Skeletal muscle satellite cell (primary cell): ENCODE measurements around the gene ARAP3.
"Not testable (repeated sequence)": the region's sequence is repeated elsewhere in the genome, so short reads cannot be mapped to it uniquely, and the experiment has no call there.

ENCODE experiments used
- H3K27me3 ChIP-seq: 2 replicates; pipeline ENCODE4 v1.7.0; 2013; ENCODE audit warnings: low read length; ENCODE audit not compliant: control insufficient read depth, insufficient read depth
- H3K36me3 ChIP-seq: 2 replicates; pipeline ENCODE4 v1.7.0; 2013; ENCODE audit warnings: mild to moderate bottlenecking, control low read depth, low read length; ENCODE audit not compliant: insufficient read depth
- H3K4me1 ChIP-seq: 2 replicates; pipeline ENCODE4 v1.7.0; 2013; ENCODE audit warnings: low read length; ENCODE audit not compliant: control insufficient read depth, insufficient read depth
- H3K4me2 ChIP-seq: 2 replicates; pipeline ENCODE4 v1.7.0; 2013; ENCODE audit warnings: mild to moderate bottlenecking, low read length
- H3K4me3 ChIP-seq: 2 replicates; pipeline ENCODE4 v1.7.0; 2013; ENCODE audit warnings: low read length
- H3K9ac ChIP-seq: 2 replicates; pipeline ENCODE4 v1.7.0; 2013; ENCODE audit warnings: mild to moderate bottlenecking, low read depth, low read length, moderate library complexity
- H3K9me3 ChIP-seq: replicated peaks from 2 replicates; pipeline ENCODE4 v1.7.0; 2013; ENCODE audit warnings: mild to moderate bottlenecking, control low read depth, low read length

ARAP3 gene

GRCh38 chr5:141623611-141624010 lies 58.4 kb downstream of the ARAP3 start:
- H3K9ac ChIP-seq: no peak overlapping the region
- H3K36me3 ChIP-seq: peaks cover 73% of the 10 kb centered on the region
- H3K4me1 ChIP-seq: no peaks in the 10 kb centered on the region
- no peak overlapping the region for H3K4me3 ChIP-seq
- H3K27me3 ChIP-seq: no peaks in the 10 kb centered on the region
- no peaks in the 10 kb centered on the region for H3K9me3 ChIP-seq
- H3K4me2 ChIP-seq: no peak overlapping the region

- Histone ChIP-seq H3K4me1 (no peaks in the 10 kb centered on the region), H3K4me3 (no peak overlapping the region), H3K9me3 (no peaks in the 10 kb centered on the region), H3K27me3 (no peaks in the 10 kb centered on the region), H3K36me3 (peaks cover 69% of the 10 kb centered on the region), H3K4me2 (no peak overlapping the region), H3K9ac (no peak overlapping the region)
Measured at GRCh38 chr5:141623186-141623585, 58.8 kb downstream of the ARAP3 start.

- Histone ChIP-seq H3K4me2 (peak within 1 kb of the TSS; percentile 91), H3K36me3 (peaks cover 45% of the 10 kb centered on the region), H3K9me3 (no peaks in the 10 kb centered on the region), H3K27me3 (no peaks in the 10 kb centered on the region), H3K9ac (peak within 1 kb of the TSS; percentile 96), H3K4me3 (peak within 1 kb of the TSS; percentile 89), H3K4me1 (peaks cover 19% of the 10 kb centered on the region)
Measured at GRCh38 chr5:141618804-141619554, 63.1 kb downstream of the ARAP3 start, which contains the start of gene DIAPH1. Gene DIAPH1, minus strand, starts transcription at chr5:141619000. Its CDS starts 86 bp downstream, at chr5:141618914.

GRCh38 chr5:141618030-141618803 lies 63.8 kb downstream of the ARAP3 start:
- H3K4me1 ChIP-seq: peaks cover 19% of the 10 kb centered on the region
- no peaks in the 10 kb centered on the region for H3K27me3 ChIP-seq
- peak overlapping the region; percentile 96 for H3K9ac ChIP-seq
- no peaks in the 10 kb centered on the region for H3K9me3 ChIP-seq
- peak overlapping the region; percentile 89 for H3K4me3 ChIP-seq
- H3K36me3 ChIP-seq: peaks cover 40% of the 10 kb centered on the region
- H3K4me2 ChIP-seq: peak overlapping the region; percentile 91

GRCh38 chr5:141617682-141618029 lies 64.4 kb downstream of the ARAP3 start:
- peak overlapping the region; percentile 89 for H3K4me3 ChIP-seq
- peaks cover 19% of the 10 kb centered on the region for H3K4me1 ChIP-seq
- no peaks in the 10 kb centered on the region for H3K27me3 ChIP-seq
- H3K9ac ChIP-seq: peak overlapping the region; percentile 96
- H3K4me2 ChIP-seq: peak overlapping the region; percentile 91
- H3K36me3 ChIP-seq: peaks cover 34% of the 10 kb centered on the region
- H3K9me3 ChIP-seq: no peaks in the 10 kb centered on the region

GRCh38 chr5:141617128-141617527 lies 64.9 kb downstream of the ARAP3 start:
- H3K4me3 ChIP-seq: peak overlapping the region; percentile 89
- peaks cover 32% of the 10 kb centered on the region for H3K36me3 ChIP-seq
- H3K4me1 ChIP-seq: peaks cover 19% of the 10 kb centered on the region
- no peak overlapping the region for H3K9ac ChIP-seq
- no peaks in the 10 kb centered on the region for H3K9me3 ChIP-seq
- no peaks in the 10 kb centered on the region for H3K27me3 ChIP-seq
- H3K4me2 ChIP-seq: peak overlapping the region; percentile 91

- no peak overlapping the region for H3K4me3 ChIP-seq
- no peak overlapping the region for H3K9ac ChIP-seq
- H3K4me1 ChIP-seq: peaks cover 19% of the 10 kb centered on the region
Measured at GRCh38 chr5:141615991-141616720, 65.9 kb downstream of the ARAP3 start.

GRCh38 chr5:141613344-141613743 lies 68.7 kb downstream of the ARAP3 start:
- H3K4me2 ChIP-seq: no peak overlapping the region
- H3K36me3 ChIP-seq: peaks cover 7% of the 10 kb centered on the region
- no peak overlapping the region for H3K4me3 ChIP-seq
- no peak overlapping the region for H3K9ac ChIP-seq
- H3K4me1 ChIP-seq: peaks cover 19% of the 10 kb centered on the region
- no peaks in the 10 kb centered on the region for H3K27me3 ChIP-seq
- no peaks in the 10 kb centered on the region for H3K9me3 ChIP-seq

More at GRCh38 chr5:141615991-141616720, 65.9 kb downstream of the ARAP3 start:
- Histone ChIP-seq H3K4me2 (peak overlapping the region; percentile 91), H3K9me3 (no peaks in the 10 kb centered on the region), H3K36me3 (peaks cover 23% of the 10 kb centered on the region), H3K27me3 (no peaks in the 10 kb centered on the region)

GRCh38 chr5:141611289-141611688 lies 70.7 kb downstream of the ARAP3 start:
- Histone ChIP-seq H3K4me3 (no peak overlapping the region), H3K9ac (no peak overlapping the region), H3K36me3 (no peaks in the 10 kb centered on the region), H3K9me3 (no peaks in the 10 kb centered on the region), H3K4me1 (peaks cover 3% of the 10 kb centered on the region), H3K27me3 (no peaks in the 10 kb centered on the region), H3K4me2 (no peak overlapping the region)

GRCh38 chr5:141609921-141610320 lies 72.1 kb downstream of the ARAP3 start:
- H3K9ac ChIP-seq, H3K4me3 ChIP-seq, H3K4me1 ChIP-seq, H3K4me2 ChIP-seq, H3K9me3 ChIP-seq, H3K36me3 ChIP-seq, H3K27me3 ChIP-seq: not testable (repeated sequence)

GRCh38 chr5:141609044-141609443 lies 73.0 kb downstream of the ARAP3 start:
- H3K4me1 ChIP-seq: peaks cover 7% of the 10 kb centered on the region
- no peaks in the 10 kb centered on the region for H3K9me3 ChIP-seq
- H3K36me3 ChIP-seq: no peaks in the 10 kb centered on the region
- no peak overlapping the region for H3K4me2 ChIP-seq
- no peak overlapping the region for H3K4me3 ChIP-seq
- H3K9ac ChIP-seq: no peak overlapping the region
- no peaks in the 10 kb centered on the region for H3K27me3 ChIP-seq
